HEK293 (cell line): ENCODE data around the gene EML3.
"Not testable (repeated sequence)": the region's sequence is repeated elsewhere in the genome, so short reads cannot be mapped to it uniquely, and the experiment has no call there.

Experiments used
- CTCF ChIA-PET: fragments of 350-600 bp; formaldehyde crosslinking; extraction: SDS; loops from one replicate; lab custom pipeline; 2021; ENCODE audit warnings: antibody characterized with exemption; lab: Yijun Ruan, JAX
- POLR2A ChIA-PET: fragments of 300-600 bp; formaldehyde crosslinking; extraction: SDS; loops from one replicate; lab custom pipeline; 2020; ENCODE audit warnings: antibody characterized with exemption, inconsistent platforms; lab: Yijun Ruan, JAX
- H3K27ac ChIP-seq: fragments of 200-500 bp; sonication (Bioruptor generic); 2 replicates; pipeline ENCODE4 v1.5.1; 2014; ENCODE audit warnings: low read depth, low read length, control low read depth, inconsistent platforms; ENCODE audit errors: extremely low read depth
- H3K36me3 ChIP-seq, 2 experiments: fragments of 200-500 bp in 1 of 2; sonication (Bioruptor generic) in 1 of 2; 1 replicate in 1 of 2; 2 replicates in 1 of 2; pipeline ENCODE4 v1.5.1; 2014 to 2017; ENCODE audit warnings: inconsistent platforms in 2 of 2, low read length in 2 of 2; ENCODE audit not compliant: control insufficient read depth in 2 of 2, insufficient read depth in 1 of 2
- H3K4me1 ChIP-seq: fragments of 200-500 bp; sonication (Bioruptor generic); 2 replicates; pipeline ENCODE4 v1.5.1; 2014; ENCODE audit warnings: mild to moderate bottlenecking, low read length, inconsistent platforms; ENCODE audit not compliant: control insufficient read depth, insufficient read depth
- H3K4me3 ChIP-seq: 2 replicates; pipeline ENCODE4 v1.5.1; 2011; ENCODE audit warnings: low read depth, mild to moderate bottlenecking, control low read depth, low read length, moderate library complexity
- H3K9me3 ChIP-seq: fragments of 200-500 bp; sonication (Bioruptor generic); 2 replicates; pipeline ENCODE4 v1.5.1; 2014; ENCODE audit warnings: low read depth, low read length, inconsistent platforms; ENCODE audit not compliant: control insufficient read depth, insufficient read depth
- REPIN1 ChIP-seq: fragments of 450-650 bp; formaldehyde crosslinking; IDR thresholded peaks from 2 replicates; pipeline ENCODE4 v1.5.1; 2017; ENCODE audit warnings: missing biosample characterization, missing genetic modification characterization, low read depth
- SALL2 ChIP-seq: fragments of 450-650 bp; formaldehyde crosslinking; IDR thresholded peaks from 2 replicates; pipeline ENCODE4 v1.5.0; 2017; ENCODE audit warnings: missing biosample characterization, mild to moderate bottlenecking, missing genetic modification characterization, borderline replicate concordance
- YY2 ChIP-seq: fragments of 450-650 bp; formaldehyde crosslinking; IDR thresholded peaks from 2 replicates; pipeline ENCODE4 v1.5.1; 2016; ENCODE audit warnings: missing biosample characterization, missing genetic modification characterization
- ZNF132 ChIP-seq: fragments of 450-650 bp; formaldehyde crosslinking; IDR thresholded peaks from 2 replicates; pipeline ENCODE4 v1.5.1; 2017; ENCODE audit warnings: missing biosample characterization, missing genetic modification characterization, borderline replicate concordance
- ZNF133 ChIP-seq: fragments of 450-650 bp; formaldehyde crosslinking; IDR thresholded peaks from 2 replicates; pipeline ENCODE4 v1.5.1; 2016; ENCODE audit warnings: missing biosample characterization, missing genetic modification characterization
- ZNF148 ChIP-seq: fragments of 450-650 bp; formaldehyde crosslinking; IDR thresholded peaks from 2 replicates; pipeline ENCODE4 v1.5.0; 2017; ENCODE audit warnings: missing biosample characterization, missing genetic modification characterization, borderline replicate concordance
- ZNF157 ChIP-seq: fragments of 450-650 bp; formaldehyde crosslinking; IDR thresholded peaks from 2 replicates; pipeline ENCODE4 v1.5.1; 2016; ENCODE audit warnings: missing biosample characterization, missing genetic modification characterization
- ZNF239 ChIP-seq: fragments of 450-650 bp; formaldehyde crosslinking; IDR thresholded peaks from 2 replicates; pipeline ENCODE4 v1.5.1; 2016; ENCODE audit warnings: missing biosample characterization, missing genetic modification characterization
- ZNF274 ChIP-seq, 2 experiments: fragments of 200-500 bp in 1 of 2; fragments of 450-650 bp in 1 of 2; sonication (Bioruptor generic) in 1 of 2; formaldehyde crosslinking in 1 of 2; IDR thresholded peaks; 2 replicates each; pipeline versions ENCODE4 v1.5.1 to v1.6.1; 2014 to 2016; ENCODE audit warnings: borderline replicate concordance in 1 of 2, inconsistent platforms in 1 of 2, low read length in 1 of 2, missing biosample characterization in 1 of 2, missing genetic modification characterization in 1 of 2
- ZNF394 ChIP-seq: fragments of 450-650 bp; formaldehyde crosslinking; IDR thresholded peaks from 2 replicates; pipeline ENCODE4 v1.5.1; 2016; ENCODE audit warnings: missing biosample characterization, missing genetic modification characterization, mild to moderate bottlenecking, moderate library complexity, borderline replicate concordance
- ZNF600 ChIP-seq: fragments of 450-650 bp; formaldehyde crosslinking; IDR thresholded peaks from 2 replicates; pipeline ENCODE4 v1.5.1; 2016; ENCODE audit warnings: missing biosample characterization, missing genetic modification characterization
- ZSCAN23 ChIP-seq: fragments of 450-650 bp; formaldehyde crosslinking; IDR thresholded peaks from 2 replicates; pipeline ENCODE4 v1.5.1; 2016; ENCODE audit warnings: missing biosample characterization, missing genetic modification characterization
- ZXDB ChIP-seq: fragments of 450-650 bp; formaldehyde crosslinking; IDR thresholded peaks from 2 replicates; pipeline ENCODE4 v1.5.1; 2016; ENCODE audit warnings: missing biosample characterization, missing genetic modification characterization

Gene EML3

DNA sequence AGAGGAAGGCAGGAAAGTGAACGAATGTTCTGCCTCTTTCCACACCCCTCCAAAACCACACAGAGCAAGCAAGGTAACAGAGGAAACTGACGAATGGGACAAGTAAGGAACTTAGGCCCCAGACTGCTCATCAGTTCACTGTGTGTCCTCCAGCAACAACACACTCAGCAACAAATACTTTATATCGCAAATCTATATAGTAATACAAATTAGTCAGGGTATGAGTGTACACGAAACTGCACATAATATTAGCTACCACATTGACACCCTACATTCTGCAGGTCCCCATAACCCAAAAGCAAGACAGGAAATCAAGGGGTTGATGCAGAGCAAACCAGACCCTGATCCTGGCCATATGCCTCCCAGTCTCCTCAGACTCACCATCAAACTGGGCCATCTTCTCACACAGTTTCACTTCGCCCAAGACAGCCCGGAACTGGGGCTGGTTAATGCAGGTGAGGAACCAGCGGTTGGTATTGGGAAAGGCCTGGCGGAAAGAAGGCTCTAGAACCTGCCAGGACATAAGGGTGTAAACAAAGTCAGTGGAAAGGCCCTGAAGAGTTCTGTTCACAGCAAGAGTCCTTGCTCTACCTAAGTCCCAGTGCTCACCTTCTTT lies 45.4 kb downstream of the EML3 start (continued):
- TF ChIP-seq ZNF148 (tag by site-specific recombination): no peak
- TF ChIP-seq SALL2 (tag by site-specific recombination): no peak
- no peak for TF ChIP-seq ZNF600
- TF ChIP-seq ZNF133 (tag by site-specific recombination): no peak
- no peak for TF ChIP-seq REPIN1
- TF ChIP-seq ZNF132: no peak
- no peak for TF ChIP-seq ZNF239 (tag by site-specific recombination)
- TF ChIP-seq, all 188 proteins: peak for 0

DNA sequence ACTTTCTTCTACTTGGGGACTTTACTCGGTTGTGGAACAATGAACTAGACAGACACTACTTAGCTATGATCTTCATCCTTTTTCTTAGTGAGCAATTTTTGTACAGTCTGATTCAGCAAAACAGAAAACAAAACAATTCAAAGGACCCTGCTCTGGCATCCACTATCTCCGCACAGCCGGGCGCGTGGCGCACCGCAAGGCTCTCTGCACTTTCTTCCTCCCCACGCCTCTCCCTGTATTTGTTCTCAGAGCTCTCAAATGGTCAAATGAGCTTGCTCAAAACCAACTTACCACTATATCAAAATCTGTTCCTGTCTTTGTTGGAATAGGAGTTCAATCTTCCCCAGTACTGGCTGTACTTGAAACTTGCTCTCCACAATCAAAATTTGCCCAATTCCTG lies 46.3 kb downstream of the EML3 start:
- no peak for TF ChIP-seq ZNF157 (tag by site-specific recombination)
- TF ChIP-seq ZSCAN23 (tag by site-specific recombination): no peak
- TF ChIP-seq YY2: no peak
- CTCF ChIA-PET: interaction anchor here (0.7 to 1.7 kb wide), 6 partner anchors 10 to 1174 kb away, joined by 3 to 7 read pairs (median 5); partner anchors contain the start of gene TUT1
- Histone ChIP-seq H3K27ac (no peak overlapping the region), H3K4me1 (no peaks in the 10 kb centered on the region), H3K9me3 (no peaks in the 10 kb centered on the region), H3K36me3 (peaks cover 47 to 90% of the 10 kb centered on the region in 2 experiments), H3K4me3 (no peak overlapping the region)
- POLR2A ChIA-PET: interaction anchor here (0.8 to 1.9 kb wide), 5 partner anchors 8 to 145 kb away, joined by 3 to 5 read pairs (median 4); partner anchors contain the start of genes AHNAK, EEF1G and UQCC3

DNA sequence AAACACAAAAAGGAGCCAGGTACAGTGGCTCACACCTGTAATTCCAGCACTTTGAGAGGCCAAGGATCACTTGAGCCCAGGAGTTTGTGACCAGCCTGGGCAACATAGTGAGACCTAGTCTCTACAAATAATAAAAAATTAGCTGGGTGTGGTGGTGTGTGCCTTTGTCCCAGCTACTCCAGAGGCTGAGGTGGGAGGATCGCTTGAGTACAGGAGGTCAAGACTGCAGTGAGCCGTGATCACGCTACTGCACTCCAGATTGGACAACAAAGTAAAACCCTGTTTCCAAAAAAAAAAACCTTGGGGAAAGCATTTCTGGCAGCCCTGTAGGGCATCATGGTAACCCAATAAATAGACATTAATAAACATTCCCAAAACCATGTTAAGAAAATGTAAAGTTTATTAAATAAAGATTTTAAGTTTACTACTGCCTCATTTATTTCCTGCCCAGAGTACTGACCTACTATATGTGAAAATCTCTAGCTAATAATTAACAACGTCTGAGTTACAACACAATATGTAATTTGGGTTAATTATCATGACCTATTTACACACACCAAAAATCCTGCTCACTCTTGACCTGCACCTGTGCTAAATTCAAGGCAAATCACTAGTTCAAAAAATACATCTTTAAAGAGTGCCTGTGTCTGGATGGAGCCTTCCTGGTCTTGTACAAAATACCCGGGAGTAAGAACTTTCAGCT lies 47.3 kb downstream of the EML3 start:
- CTCF ChIA-PET: interaction anchor here (1.6 to 1.7 kb wide), 2 partner anchors 27 to 141 kb away, joined by 5 to 7 read pairs; partner anchors contain the start of gene TUT1

DNA sequence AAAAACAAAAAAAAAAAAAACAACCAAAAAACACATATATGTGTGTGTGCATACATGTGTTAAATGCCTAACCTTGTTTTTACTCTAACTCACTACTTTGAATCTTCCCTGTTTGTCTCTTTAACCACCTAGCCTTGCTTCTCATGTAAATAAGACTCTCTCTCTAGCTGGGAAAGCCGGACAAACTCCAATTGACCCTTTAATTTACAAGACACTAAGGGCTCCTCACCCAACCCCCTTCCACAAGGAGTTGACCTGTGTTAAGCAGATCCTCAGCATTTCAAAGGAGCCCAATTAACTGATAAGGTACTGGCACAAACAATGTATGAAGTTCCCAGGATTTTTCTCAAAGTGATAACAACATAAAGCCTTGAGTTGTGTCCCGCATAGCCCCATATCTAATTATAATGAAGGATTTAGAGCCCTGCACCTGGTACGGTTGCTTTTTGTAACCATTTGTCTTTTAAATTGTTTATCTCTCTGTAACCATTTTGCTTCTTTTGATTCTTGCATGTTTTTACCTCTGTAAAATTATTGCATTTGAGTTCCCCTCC lies 50.8 kb downstream of the EML3 start:
- not testable (repeated sequence) for H3K4me1 ChIP-seq, H3K9me3 ChIP-seq, H3K27ac ChIP-seq, H3K4me3 ChIP-seq
- POLR2A ChIA-PET: interaction anchor here (0.6 to 3.4 kb wide), 6 partner anchors 8 to 414 kb away, joined by 3 to 29 read pairs (median 4); partner anchors contain the start of genes EEF1G and TUT1
- H3K36me3 ChIP-seq: peaks cover 19 to 91% of the 10 kb centered on the region in 2 experiments
- CTCF ChIA-PET: interaction anchor here (1.1 to 5.2 kb wide), 7 partner anchors 11 to 166 kb away, joined by 5 to 80 read pairs (median 13); partner anchors contain the start of gene EEF1G
- 0 out of 2 replicates have a peak, but pooled peaks have one; percentile 29 for TF ChIP-seq ZXDB

More for the DNA sequence above, 47.3 kb downstream of the EML3 start:
- H3K36me3 ChIP-seq: peaks cover 37 to 89% of the 10 kb centered on the region in 2 experiments
- POLR2A ChIA-PET: interaction anchor here (0.6 to 3.4 kb wide), 9 partner anchors 8 to 291 kb away, joined by 3 to 29 read pairs (median 4); partner anchors contain the start of genes EEF1G, TUT1 and UQCC3
- H3K4me1 ChIP-seq: no peaks in the 10 kb centered on the region
- no peaks in the 10 kb centered on the region for H3K9me3 ChIP-seq
- TF ChIP-seq ZNF394 (tag by site-specific recombination) (peak; percentile 34; the same call in 1 of the 2 replicates), ZNF274 (IDR thresholded peaks at IDR 0.05; ENCODE audit: low read length) (no peak), ZNF274 (tag by site-specific recombination; IDR thresholded peaks at IDR 0.05; ENCODE audit: borderline replicate concordance) (no peak)
- no peak overlapping the region for H3K4me3 ChIP-seq
- no peak overlapping the region for H3K27ac ChIP-seq
